Tibial nerve (tissue), 4 donors: Measurements from ENCODE around the gene ACHE. TPM values are rescaled to one million over a fixed set of nuclear protein-coding genes. Genes with fewer than 3 reads are reported as not detected.
"Not testable (repeated sequence)": the region's sequence is repeated elsewhere in the genome, so short reads cannot be mapped to it uniquely, and the experiment has no call there.

Experiments
- DNase-seq, 2 donors: peaks; one replicate each; pipeline ENCODE4 v3.0.0-alpha.2; 2019; ENCODE audit warnings: low spot score in 2 of 2
- H3K27ac ChIP-seq, 4 donors: fragments of 200-600 bp; sonication (generic) in 3 of 4; one replicate each; pipeline ENCODE4 v1.5.1; 2017 to 2019; ENCODE audit warnings: mild to moderate bottlenecking in 1 of 4
- H3K27me3 ChIP-seq, 2 donors: fragments of 200-600 bp; sonication (generic) in 1 of 2; one replicate each; pipeline versions ENCODE4 v1.5.1 to v1.6.0; 2017 to 2019
- H3K36me3 ChIP-seq, 3 donors: fragments of 200-600 bp; sonication (generic); one replicate each; pipeline ENCODE4 v1.5.1; 2018 to 2019
- H3K4me1 ChIP-seq, 4 donors: fragments of 200-600 bp; sonication (generic) in 3 of 4; one replicate each; pipeline ENCODE4 v1.5.1; 2017 to 2019
- H3K4me3 ChIP-seq, 4 donors: fragments of 200-600 bp; sonication (generic) in 3 of 4; one replicate each; pipeline ENCODE4 v1.5.1; 2017 to 2019; ENCODE audit warnings: mild to moderate bottlenecking in 1 of 4, moderate library complexity in 1 of 4
- H3K9me3 ChIP-seq, 4 donors: fragments of 200-600 bp; sonication (generic) in 3 of 4; one replicate each; pipeline ENCODE4 v1.5.1; 2017 to 2019
- CTCF ChIP-seq, 5 experiments: fragments of 200-600 bp in 3 of 5; fragments of 450-650 bp in 2 of 5; sonication (generic) in 3 of 5; IDR thresholded peaks; one replicate each; pipeline ENCODE4 v1.5.1; 2016 to 2019; ENCODE audit warnings: antibody characterized with exemption in 5 of 5, mild to moderate bottlenecking in 3 of 5, moderate library complexity in 2 of 5
- EP300 ChIP-seq, 2 donors: sonication (generic); formaldehyde crosslinking; IDR thresholded peaks; one replicate each; pipeline ENCODE4 v1.6.1; 2017; ENCODE audit warnings: antibody characterized with exemption in 2 of 2, mild to moderate bottlenecking in 1 of 2
- POLR2A ChIP-seq, 2 donors: fragments of 450-650 bp; IDR thresholded peaks; one replicate each; pipeline ENCODE4 v1.6.1; 2017; ENCODE audit warnings: antibody characterized with exemption in 2 of 2, mild to moderate bottlenecking in 2 of 2, moderate library complexity in 2 of 2
- WGBS, 2 donors: methylation state at CpG; one replicate each; pipeline ENCODE4 v1.1.5; 2018; 5-methylcytosine and 5-hydroxymethylcytosine counted together
- total RNA-seq, 4 donors: library from RNA; depleted of rRNA; stranded (reverse); fragments of >200 nt; gene quantifications; one replicate each; pipeline ENCODE4 v1.1.0, GENCODE V29; 2016

ACHE gene
- total RNA-seq = 1 to 10 TPM in 1 of 4 donors, not detected in 3; 3.0 TPM

- H3K9me3 ChIP-seq = no peaks in the 10 kb centered on the region
- peak within 1 kb of the TSS; percentile 11 to 46 (median 36) for H3K4me3 ChIP-seq
- H3K36me3 ChIP-seq = no peaks in the 10 kb centered on the region
- peaks cover 0 to 40% (median 23%) of the 10 kb centered on the region in 4 donors for H3K4me1 ChIP-seq
- no peak for TF ChIP-seq CTCF (IDR thresholded peaks at IDR 0.05)
- no peak for TF ChIP-seq EP300 (IDR thresholded peaks at IDR 0.05)
- TF ChIP-seq POLR2A (IDR thresholded peaks at IDR 0.05) = no peak
- H3K27ac ChIP-seq = peak within 1 kb of the TSS in 1 of 4 donors; percentile 26
- peaks cover 2 to 71% of the 10 kb centered on the region in 2 donors for H3K27me3 ChIP-seq
- WGBS, 2 donors = 0% methylated on average over 27 of the region's 32 CpGs; no CpG with 5 or more reads in 1 of the 2 donors
- no peak for DNase-seq
Observed at GRCh38 chr7:100895701-100895955, at the start of gene ACHE. TSS of gene ACHE (minus strand) at chr7:100895888. CDS start at chr7:100894232, 1,656 bp downstream.

- no peak for DNase-seq
- H3K9me3 ChIP-seq = peaks cover 0 to 28% (median 0%) of the 10 kb centered on the region in 4 donors
- no peaks in the 10 kb centered on the region for H3K36me3 ChIP-seq
- 71 to 79% methylated on average over 4 of the region's 4 CpGs for WGBS, 2 donors
- TF ChIP-seq CTCF (IDR thresholded peaks at IDR 0.05) = no peak
- no peak for TF ChIP-seq POLR2A (IDR thresholded peaks at IDR 0.05)
- no peak for TF ChIP-seq EP300 (IDR thresholded peaks at IDR 0.05)
- peaks cover 0 to 7% of the 10 kb centered on the region in 2 donors for H3K27me3 ChIP-seq
- H3K4me3 ChIP-seq = no peak overlapping the region
- no peaks in the 10 kb centered on the region for H3K4me1 ChIP-seq
- H3K27ac ChIP-seq = no peak overlapping the region
Observed at GRCh38 chr7:100944138-100944537, 48.5 kb upstream of the ACHE start.

- no peaks in the 10 kb centered on the region for H3K4me1 ChIP-seq
- H3K27ac ChIP-seq = no peak overlapping the region
- 76 to 87% methylated on average over 5 of the region's 5 CpGs for WGBS, 2 donors
- TF ChIP-seq CTCF (IDR thresholded peaks at IDR 0.05) (no peak), POLR2A (IDR thresholded peaks at IDR 0.05) (no peak), EP300 (IDR thresholded peaks at IDR 0.05) (no peak)
- H3K36me3 ChIP-seq = no peaks in the 10 kb centered on the region
- peaks cover 0 to 5% of the 10 kb centered on the region in 2 donors for H3K27me3 ChIP-seq
- no peak for DNase-seq
- H3K9me3 ChIP-seq = peaks cover 0 to 30% (median 0%) of the 10 kb centered on the region in 4 donors
- H3K4me3 ChIP-seq = no peak overlapping the region
Observed at GRCh38 chr7:100943693-100944092, 48.0 kb upstream of the ACHE start.

GRCh38 chr7:100942045-100942774, 46.5 kb upstream of the ACHE start:
- Histone ChIP-seq H3K27ac (no peak overlapping the region), H3K9me3 (peaks cover 0 to 30% (median 0%) of the 10 kb centered on the region in 4 donors), H3K36me3 (no peaks in the 10 kb centered on the region), H3K4me3 (no peak overlapping the region), H3K4me1 (no peaks in the 10 kb centered on the region), H3K27me3 (peaks cover 0 to 5% of the 10 kb centered on the region in 2 donors)
- no peak for DNase-seq
- no peak for TF ChIP-seq CTCF (IDR thresholded peaks at IDR 0.05)
- no peak for TF ChIP-seq POLR2A (IDR thresholded peaks at IDR 0.05)
- TF ChIP-seq EP300 (IDR thresholded peaks at IDR 0.05) = no peak
- WGBS, 2 donors = 58 to 60% methylated on average over 9 of the region's 9 CpGs

- DNase-seq, H3K36me3 ChIP-seq, H3K27me3 ChIP-seq, H3K4me3 ChIP-seq, H3K4me1 ChIP-seq, H3K27ac ChIP-seq: not testable (repeated sequence)
- WGBS, 2 donors = 75 to 89% methylated on average over 7 of the region's 7 CpGs
- H3K9me3 ChIP-seq = peaks cover 0 to 36% (median 0%) of the 10 kb centered on the region in 4 donors
Observed at GRCh38 chr7:100936167-100936566, 40.5 kb upstream of the ACHE start.

GRCh38 chr7:100935381-100935780, 39.7 kb upstream of the ACHE start:
- WGBS, 2 donors = 63 to 79% methylated on average over 2 of the region's 2 CpGs
- H3K4me3 ChIP-seq, H3K36me3 ChIP-seq, H3K27me3 ChIP-seq, H3K4me1 ChIP-seq, DNase-seq, H3K27ac ChIP-seq: not testable (repeated sequence)
- peaks cover 0 to 29% (median 0%) of the 10 kb centered on the region in 4 donors for H3K9me3 ChIP-seq
